Psoas muscle (tissue), 8 donors: ENCODE measurements around the gene VAMP5. TPM values are rescaled to one million over a fixed set of nuclear protein-coding genes. Genes with fewer than 3 reads are reported as not detected.

ENCODE experiments used
- ATAC-seq, 4 donors: fragments of 200-7000 bp; cut with Tn5 transposase; one replicate each; pipeline ENCODE4 v1.9.1; 2020; ENCODE audit warnings: moderate library complexity in 3 of 4, mild to moderate bottlenecking in 2 of 4
- DNase-seq, 2 donors: peaks; one replicate each; pipeline ENCODE4 v3.0.0-alpha.2; 2020
- H3K27ac ChIP-seq: fragments of 200-600 bp; one replicate; pipeline ENCODE4 v1.8.0; 2022
- H3K27me3 ChIP-seq, 3 donors: fragments of 200-600 bp in 1 of 3; one replicate each; pipeline versions ENCODE4 v1.6.1 to v1.8.0; 2013 to 2022; ENCODE audit warnings: low read length in 2 of 3, mild to moderate bottlenecking in 2 of 3, moderate library complexity in 1 of 3; ENCODE audit not compliant: insufficient read depth in 3 of 3
- H3K36me3 ChIP-seq, 2 donors: fragments of 200-600 bp in 1 of 2; one replicate each; pipeline versions ENCODE4 v1.6.1 to v1.8.0; 2013 to 2022; ENCODE audit warnings: low read depth in 1 of 2, mild to moderate bottlenecking in 1 of 2, moderate library complexity in 1 of 2; ENCODE audit not compliant: insufficient read depth in 1 of 2
- H3K4me1 ChIP-seq: fragments of 200-600 bp; one replicate; pipeline ENCODE4 v1.8.0; 2022
- H3K4me3 ChIP-seq: fragments of 200-600 bp; one replicate; pipeline ENCODE4 v1.8.0; 2022; ENCODE audit warnings: mild to moderate bottlenecking
- H3K9me3 ChIP-seq: fragments of 200-600 bp; one replicate; pipeline ENCODE4 v1.8.0; 2022
- CTCF ChIP-seq: fragments of 200-600 bp; IDR thresholded peaks from one replicate; pipeline ENCODE4 v1.8.0; 2022; ENCODE audit warnings: antibody characterized with exemption
- WGBS, 3 donors: extraction: QIAGEN DNeasy Blood & Tissue Kit; methylation state at CpG; one replicate each; pipeline versions ENCODE4 v1.1.6 to v1.1.7; 2013; 5-methylcytosine and 5-hydroxymethylcytosine counted together
- intact Hi-C, 2 donors: fragments of 100-400 bp; cut with DNase I; formaldehyde crosslinking; loops; one replicate each; pipeline versions ENCODE4 v1.11.0 to v1.14.2; 2022
- polyA plus RNA-seq, 3 donors: library from polyadenylated mRNA; stranded (reverse); fragments of 200-250 nt; gene quantifications; one replicate each; pipeline ENCODE4 v1.2.3, GENCODE V29; 2013
- total RNA-seq, 4 donors: library from RNA; stranded (reverse); fragmentation: NEBNext Ultra II Directional in 2 of 4; extraction: Animal tissue kit (Norgen Biotek cat#: 25700) in 2 of 4; gene quantifications; one replicate each; pipeline versions ENCODE4 v1.2.1 to v1.2.4, GENCODE V29; 2021 to 2023
- donor health status: healthy with polysubstance abuse.
- donor health status: DM: no; HTN: no; CAD: no; lungs with moderate emphysema.
- donor health status: Bipolar disorder and iron deficiency.
- donor health status: healthy.
- donor health status: DM: yes; HTN: yes; CAD: no.
- donor health status: DM: no; HTN: no; CAD: no.
- donor health status: DM: no; HTN: no; CAD: no.
- donor health status: DM: yes; HTN: yes; CAD: no.

Gene VAMP5
- total and polyA plus RNA-seq, 7 donors = 58.1 to 149 (median 95.0) TPM

DNA sequence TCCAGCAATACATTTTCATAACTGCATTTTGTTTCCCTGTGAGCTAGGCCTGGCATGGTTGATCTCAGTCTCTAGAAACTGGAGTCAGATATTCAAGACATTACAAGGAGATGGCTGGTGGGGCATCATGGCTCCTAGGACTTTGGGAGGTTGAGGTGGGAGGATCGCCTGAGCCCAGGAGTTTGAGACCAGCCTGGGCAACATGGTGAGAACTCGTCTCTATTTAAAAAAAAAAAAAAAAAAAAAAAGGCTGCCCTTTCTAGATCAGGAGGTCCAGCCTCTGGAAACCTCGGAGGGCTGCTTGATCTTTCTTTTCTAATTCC lies 7.2 kb upstream of the VAMP5 start:
- H3K9me3 ChIP-seq = no peaks in the 10 kb centered on the region
- no peaks in the 10 kb centered on the region for H3K36me3 ChIP-seq
- peak overlapping the region; percentile 51 for H3K4me3 ChIP-seq
- no peak for TF ChIP-seq CTCF
- DNase-seq (peak in 1 of 2 donors; percentile 6), ATAC-seq (no peak)
- peaks cover 26% of the 10 kb centered on the region for H3K4me1 ChIP-seq
- 56 to 79% (median 78%) methylated on average over 3 of the region's 3 CpGs for WGBS, 3 donors
- H3K27ac ChIP-seq = peak overlapping the region; percentile 73
- no peaks in the 10 kb centered on the region for H3K27me3 ChIP-seq
- intact Hi-C loops = no loop called here

DNA sequence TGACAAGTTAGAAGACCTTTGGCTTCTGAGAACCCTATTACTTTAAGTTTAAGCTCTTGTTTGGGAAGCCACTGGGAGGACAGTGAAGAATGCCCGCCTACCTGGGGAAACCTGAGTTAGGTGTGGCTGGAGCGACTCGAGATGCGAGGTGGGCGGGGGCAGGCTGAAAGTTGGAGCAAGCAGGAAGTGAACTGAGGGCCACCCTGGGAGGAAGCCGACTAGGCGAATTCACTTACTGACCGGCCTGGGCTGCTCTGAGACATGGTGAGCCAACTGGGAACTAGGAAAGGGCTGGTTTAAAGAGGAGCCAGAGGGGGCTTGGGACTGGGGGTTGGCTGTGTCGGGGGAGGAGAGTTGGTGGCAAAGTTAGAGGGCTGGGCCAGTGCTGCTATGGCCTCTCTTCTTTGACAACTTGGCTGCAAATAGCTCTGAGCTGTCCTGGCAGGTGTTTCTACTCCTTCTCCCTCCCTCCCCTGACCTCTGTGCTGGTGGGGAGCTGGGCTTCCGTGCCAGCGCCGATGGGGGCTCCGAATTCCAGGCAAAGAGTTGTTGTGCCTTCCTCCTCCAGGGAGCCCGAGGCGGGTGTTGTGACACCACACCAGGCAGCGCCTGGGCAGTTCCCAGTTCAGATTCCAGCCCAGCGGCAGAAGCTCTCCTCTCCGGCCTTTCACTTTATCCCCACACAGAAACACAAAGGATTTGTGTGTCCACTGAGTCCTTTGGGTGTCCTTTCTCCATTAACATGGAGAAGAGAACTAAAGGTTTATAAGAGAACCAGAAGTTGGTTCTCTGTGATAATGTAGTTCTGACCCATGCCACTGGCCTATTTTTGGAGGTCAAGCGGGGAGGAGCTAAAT lies 6.6 kb upstream of the VAMP5 start, which contains the start of gene VAMP8:
VAMP8 (plus strand) TSS at position 201 of the 857 bp plus-strand sequence; CDS start at position 262, 61 bp downstream.
- intact Hi-C loops = no loop called here
- peak; percentile 64 to 79 (median 74) for ATAC-seq
- peak; percentile 47 to 79 for DNase-seq
- Histone ChIP-seq H3K27me3 (no peaks in the 10 kb centered on the region), H3K36me3 (no peaks in the 10 kb centered on the region), H3K27ac (peak within 1 kb of the TSS; percentile 73), H3K4me1 (peaks cover 26% of the 10 kb centered on the region), H3K9me3 (no peaks in the 10 kb centered on the region), H3K4me3 (peak within 1 kb of the TSS; percentile 51)
- TF ChIP-seq CTCF = no peak
- 26 to 37% (median 28%) methylated on average over 19 of the region's 19 CpGs for WGBS, 3 donors

DNA sequence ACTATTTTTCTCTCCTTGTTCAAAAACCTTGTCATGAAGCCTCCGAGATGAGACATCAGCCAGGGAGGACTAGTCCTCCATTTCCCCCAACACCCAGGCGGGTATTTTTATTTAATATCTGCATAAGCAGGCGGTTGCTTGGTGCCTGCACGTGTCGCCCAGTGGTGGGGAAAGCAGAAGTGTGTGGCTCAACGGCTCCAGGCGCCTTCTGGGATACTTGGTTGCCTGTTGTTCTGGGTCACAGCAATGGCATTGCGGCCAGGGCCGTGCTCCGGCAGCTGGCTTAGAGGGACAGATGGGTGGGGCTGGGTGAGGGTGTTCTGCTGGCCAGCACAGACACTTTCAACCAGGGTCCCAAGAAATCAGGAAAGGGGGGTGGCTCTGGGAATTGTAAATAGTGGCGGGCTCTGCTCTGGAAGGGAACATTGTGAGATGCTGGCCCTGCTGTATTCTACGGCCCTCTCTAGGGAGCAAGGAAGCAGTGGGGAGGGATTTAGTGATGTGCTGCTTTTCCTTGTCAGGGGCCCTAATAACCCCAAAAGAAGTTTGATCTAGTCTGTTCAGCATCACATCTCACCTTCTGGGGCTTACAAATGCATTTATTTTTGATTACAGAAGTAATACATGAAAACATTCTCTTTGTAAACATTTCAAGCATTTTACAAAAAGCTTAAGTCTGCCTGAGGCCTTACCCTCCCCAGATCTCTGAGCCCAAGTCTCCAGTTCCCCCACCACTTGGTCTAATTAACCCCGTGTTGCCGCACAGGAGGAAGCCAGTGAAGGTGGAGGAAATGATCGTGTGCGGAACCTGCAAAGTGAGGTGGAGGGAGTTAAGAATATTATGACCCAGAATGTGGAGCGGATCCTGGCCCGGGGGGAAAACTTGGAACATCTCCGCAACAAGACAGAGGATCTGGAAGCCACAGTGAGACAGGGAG lies 5.7 kb upstream of the VAMP5 start:
- Histone ChIP-seq H3K4me1 (peaks cover 26% of the 10 kb centered on the region), H3K4me3 (peak overlapping the region; percentile 51), H3K36me3 (no peaks in the 10 kb centered on the region), H3K27me3 (no peaks in the 10 kb centered on the region), H3K27ac (peak overlapping the region; percentile 73), H3K9me3 (no peaks in the 10 kb centered on the region)
- peak; percentile 64 to 88 for DNase-seq
- intact Hi-C loops = no loop called here
- TF ChIP-seq CTCF = no peak
- WGBS, 3 donors = 35 to 49% (median 45%) methylated on average over 19 of the region's 19 CpGs
- peak; percentile 67 to 87 (median 84) for ATAC-seq

DNA sequence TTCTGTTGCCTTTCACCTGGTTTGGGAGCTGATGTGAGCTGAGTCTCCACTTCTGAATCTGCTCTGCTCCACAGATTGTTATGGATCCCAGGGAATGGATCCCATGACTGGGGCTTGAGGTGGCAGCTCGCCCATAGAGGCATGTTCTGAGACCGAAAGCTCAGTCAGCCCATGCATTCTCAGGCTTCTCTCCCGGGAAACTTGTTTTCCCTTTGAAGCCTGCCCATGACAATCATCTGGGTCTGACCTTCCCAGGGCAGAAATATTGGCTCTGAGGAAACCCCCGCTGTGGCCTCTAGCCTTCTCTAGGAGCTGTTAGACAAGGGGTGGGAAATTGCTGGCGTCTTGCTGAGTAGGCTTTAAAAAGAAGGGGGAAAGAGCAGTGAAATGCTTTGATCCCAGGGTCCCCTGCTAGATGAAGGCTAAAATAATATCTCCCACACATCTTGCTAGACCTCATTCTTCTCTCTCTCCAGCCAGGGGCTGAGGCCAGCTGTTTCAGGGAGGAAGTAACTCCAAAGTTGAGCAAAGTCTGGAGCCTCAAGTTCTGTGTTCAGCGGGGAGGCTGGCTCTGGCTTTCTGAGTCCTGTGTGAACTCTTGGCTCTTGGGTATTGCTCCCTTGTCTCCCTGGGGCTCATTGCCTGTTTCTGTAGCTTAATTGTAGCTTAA lies 4.8 kb upstream of the VAMP5 start:
- no peak for ATAC-seq
- H3K9me3 ChIP-seq = no peaks in the 10 kb centered on the region
- WGBS, 3 donors = 40 to 54% (median 41%) methylated on average over 6 of the region's 6 CpGs
- intact Hi-C loops = no loop called here
- no peaks in the 10 kb centered on the region for H3K27me3 ChIP-seq
- peak in 1 of 2 donors; percentile 58 for DNase-seq
- H3K4me3 ChIP-seq = peak overlapping the region; percentile 51
- H3K36me3 ChIP-seq = no peaks in the 10 kb centered on the region
- TF ChIP-seq CTCF = no peak
- peaks cover 30% of the 10 kb centered on the region for H3K4me1 ChIP-seq
- H3K27ac ChIP-seq = peak overlapping the region; percentile 73
